CMK (cell line): ENCODE results near the gene CD3G.
"Not testable (repeated sequence)": the region's sequence is repeated elsewhere in the genome, so short reads cannot be mapped to it uniquely, and the experiment has no call there.

Source experiments
- DNase-seq: peaks from one replicate; pipeline ENCODE4 v3.0.0-alpha.2; 2010; ENCODE audit warnings: low read depth

CD3G gene

DNA sequence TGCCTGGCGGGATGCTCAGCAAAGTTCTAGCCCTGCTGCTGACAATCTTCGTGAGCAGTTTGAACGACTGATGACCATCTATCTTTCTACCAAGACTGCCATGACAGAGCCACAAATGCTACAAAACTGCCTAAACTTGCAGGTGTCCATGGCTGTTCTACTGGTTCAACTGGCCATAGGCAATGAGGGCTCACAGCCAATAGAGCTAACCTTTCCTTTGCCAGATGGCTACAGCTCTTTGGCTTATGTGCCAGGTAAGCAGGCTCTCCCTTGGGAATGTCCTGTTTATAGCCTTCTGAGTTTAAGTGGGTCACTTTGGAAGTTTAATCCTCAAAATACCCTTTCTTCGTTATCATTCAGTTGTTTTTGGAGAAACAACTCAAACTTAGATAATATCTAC, 35.4 kb downstream of the CD3G start:
- no peak for DNase-seq

DNA sequence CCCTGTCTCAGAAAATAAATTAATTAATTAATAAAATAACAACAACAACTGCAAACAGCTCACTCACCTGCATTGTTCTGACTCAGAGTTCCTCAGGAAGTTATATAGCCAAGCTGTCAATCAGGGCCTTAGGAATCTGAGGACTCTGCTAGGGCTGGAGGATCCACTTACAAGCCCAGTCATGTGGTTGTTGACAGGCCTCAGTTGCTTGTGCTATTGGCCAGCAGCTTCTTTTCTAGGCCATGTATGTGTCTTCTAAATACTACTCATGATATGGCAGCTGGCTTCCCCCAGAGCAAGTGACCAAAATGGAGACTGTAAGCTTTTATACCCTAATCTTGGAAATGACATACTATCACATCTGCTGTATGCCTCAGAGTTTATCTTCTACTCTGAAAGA, 36.4 kb downstream of the CD3G start:
- no peak for DNase-seq

DNA sequence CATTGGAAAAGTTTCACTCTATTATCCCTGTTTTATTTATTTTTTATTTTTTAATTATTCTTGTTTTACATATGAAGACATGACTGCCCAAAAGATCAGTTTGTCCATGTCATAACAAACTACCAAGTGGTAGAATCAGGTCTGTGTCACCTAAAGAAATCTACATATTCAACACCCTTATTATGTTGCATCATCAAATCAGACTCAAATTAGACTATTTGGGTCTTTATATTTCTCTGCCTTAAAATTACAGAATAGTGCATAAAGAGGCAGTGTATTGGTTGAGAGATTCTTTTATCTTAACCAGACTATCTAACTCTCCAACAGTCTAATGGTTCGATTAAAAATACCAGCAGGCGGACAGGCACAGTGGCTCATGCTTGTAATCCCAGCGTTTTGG, 38.8 kb downstream of the CD3G start:
- no peak for DNase-seq

DNA sequence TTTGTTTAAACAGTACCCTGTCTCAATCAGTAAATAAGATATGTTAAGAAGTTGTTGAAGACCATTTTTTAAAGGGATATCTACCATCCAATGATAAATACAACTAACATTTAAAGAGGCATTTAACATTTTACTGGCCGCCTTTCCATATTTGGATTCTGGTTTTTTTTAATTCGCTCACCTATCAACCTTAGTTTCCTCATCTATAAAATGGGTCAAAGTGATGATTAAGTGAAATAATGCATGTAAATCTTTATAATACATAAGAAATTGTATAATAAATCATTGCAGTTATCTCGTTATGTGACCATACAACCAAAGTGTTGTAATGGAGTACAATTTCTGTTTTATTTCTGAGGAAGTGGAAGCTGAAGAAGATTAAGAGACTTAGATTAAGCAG, 39.5 kb downstream of the CD3G start:
- no peak for DNase-seq

DNA sequence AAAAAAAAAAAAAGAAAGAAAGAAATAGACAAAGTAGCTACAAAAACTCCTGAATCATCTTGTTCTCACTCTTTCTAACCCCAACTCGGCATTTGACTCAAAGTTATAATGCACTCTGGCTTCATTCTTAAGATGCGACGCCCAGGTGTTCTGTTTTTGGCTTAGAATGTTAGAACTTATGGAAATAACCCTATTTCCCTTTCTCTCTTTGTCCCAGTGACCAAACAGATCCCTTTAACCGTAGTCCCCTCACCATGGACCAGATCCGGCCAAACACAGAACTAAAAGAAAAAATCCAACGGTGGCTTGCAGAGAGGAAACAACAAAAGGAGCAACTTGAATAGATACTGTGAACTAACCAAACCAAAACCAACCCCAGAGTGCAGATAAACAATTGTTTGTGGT, 52.0 kb downstream of the CD3G start:
- no peak for DNase-seq

DNA sequence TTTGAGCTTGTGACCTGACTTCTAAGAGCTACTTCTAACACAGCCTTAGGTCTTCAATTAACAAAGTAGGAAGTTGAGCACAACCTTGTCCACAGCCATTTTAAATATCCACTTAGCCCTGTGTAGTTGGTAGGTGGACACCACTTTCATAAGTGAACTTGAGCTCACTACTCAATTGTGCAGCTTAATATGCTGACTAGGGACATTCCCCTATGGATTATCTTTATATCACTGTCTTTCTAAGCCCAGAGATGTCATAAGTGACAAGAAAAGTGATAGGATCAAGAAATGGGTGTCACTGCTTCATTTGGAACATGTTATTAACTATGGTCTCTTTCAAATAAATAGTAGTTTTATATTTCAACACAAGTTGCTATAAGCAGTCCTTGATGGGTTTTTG, 53.3 kb downstream of the CD3G start:
- DNase-seq, result no peak

DNA sequence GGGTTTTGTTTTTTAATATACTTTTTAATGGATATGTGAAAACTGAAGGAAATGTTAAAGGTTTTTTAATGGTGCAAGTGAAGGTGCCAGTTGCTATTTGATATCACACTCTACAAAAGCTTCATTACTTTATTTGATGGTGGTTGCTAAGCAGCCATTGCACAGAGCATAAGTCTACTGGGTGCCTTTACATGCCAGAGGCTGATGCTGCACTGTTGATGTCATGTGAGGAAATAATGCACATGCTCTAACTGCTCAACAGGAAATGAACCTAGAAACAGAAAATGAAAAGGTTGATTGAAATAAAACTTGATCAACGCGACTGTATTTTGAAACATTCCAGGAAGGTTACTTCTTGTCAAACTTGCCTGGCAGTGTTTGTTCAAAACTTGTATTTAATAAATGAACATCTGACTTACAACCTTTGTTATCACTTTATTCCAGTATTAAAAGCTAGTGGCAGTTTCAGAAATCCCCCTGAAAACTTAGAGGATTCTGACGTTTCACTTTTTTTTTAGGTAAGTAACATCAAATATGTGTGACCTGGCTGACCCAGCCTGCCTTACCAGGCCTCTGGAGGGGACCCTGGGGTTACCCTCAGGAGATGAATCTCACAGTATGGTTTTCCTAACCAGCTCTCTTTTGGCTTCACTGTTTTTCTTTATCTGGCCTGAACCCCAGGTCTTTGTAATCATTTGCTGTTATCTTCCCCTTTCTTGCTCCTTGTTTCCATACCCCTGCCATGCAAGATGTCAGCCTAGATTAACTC, 54.8 kb downstream of the CD3G start:
- no peak for DNase-seq

DNA sequence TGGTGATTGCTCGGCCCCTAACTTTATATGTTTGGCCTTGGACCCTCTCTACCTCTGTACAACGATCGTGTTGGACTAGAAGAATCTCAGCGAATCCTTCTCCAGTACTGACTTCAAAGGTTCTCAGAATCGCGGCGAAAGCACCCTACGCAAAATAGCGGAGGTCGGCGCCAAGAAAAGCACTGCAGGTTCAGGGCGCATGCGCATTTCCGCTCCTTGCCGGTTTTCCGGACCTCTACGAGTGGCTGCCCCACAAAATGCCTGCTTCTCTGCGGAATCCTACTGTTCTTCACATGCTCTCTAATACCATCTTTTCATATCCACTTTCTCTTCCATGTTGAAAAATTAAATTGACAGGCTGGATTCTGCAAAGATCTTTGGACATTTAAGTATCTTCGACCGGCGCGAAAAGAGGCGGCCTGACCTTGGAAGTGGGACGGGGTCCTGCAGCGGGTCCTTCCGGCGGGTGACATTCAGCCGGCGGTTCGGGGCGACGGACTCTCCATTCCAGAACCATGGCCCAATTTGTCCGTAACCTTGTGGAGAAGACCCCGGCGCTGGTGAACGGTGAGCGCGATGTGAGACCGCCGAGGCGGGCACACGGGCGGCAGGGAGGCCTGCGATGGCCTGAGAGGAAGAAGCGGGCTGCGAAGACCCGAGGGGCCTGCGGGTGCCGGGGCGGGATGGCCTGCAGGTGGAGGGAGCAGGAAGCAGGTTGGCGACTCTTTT, 57.2 kb downstream of the CD3G start, which contains the start of gene ATP5MG:
ATP5MG (plus strand) TSS at position 456 of the 729 bp plus-strand sequence; CDS start at position 516, 60 bp downstream.
- DNase-seq, result peak; percentile 83

DNA sequence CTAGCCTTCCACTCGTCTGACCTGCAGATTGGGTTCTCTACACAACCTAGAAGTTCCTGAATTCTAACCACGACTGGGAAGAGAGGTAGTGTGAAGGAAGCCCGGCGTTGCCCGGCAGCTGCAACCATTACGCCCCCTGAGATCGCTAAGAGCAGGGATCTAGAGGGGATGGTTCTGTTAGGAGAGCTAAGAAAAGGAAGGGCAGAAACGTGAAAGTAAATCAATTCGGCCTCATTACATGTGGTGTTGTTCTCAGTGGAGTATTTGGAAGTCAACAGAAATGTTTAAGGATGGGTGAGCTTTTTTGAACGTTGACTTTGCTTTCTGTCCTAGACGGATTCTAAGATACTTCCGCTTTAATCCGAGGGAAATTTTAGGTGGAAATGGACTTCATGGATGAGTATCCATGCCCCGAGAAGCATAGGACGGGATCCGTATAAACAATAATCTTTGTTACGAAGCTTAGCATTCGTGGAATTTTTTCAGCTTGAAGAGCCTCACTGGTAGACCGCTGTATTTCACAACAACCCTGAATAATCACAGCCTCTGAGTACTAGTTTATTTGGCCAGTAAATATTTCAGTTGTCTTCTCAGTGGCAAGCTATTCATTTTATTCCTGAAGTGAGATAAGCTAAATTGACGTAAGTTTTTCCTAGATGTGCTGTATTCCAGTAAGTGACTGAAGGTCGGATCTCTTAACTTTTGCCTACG, 57.9 kb downstream of the CD3G start:
- DNase-seq, result no peak

DNA sequence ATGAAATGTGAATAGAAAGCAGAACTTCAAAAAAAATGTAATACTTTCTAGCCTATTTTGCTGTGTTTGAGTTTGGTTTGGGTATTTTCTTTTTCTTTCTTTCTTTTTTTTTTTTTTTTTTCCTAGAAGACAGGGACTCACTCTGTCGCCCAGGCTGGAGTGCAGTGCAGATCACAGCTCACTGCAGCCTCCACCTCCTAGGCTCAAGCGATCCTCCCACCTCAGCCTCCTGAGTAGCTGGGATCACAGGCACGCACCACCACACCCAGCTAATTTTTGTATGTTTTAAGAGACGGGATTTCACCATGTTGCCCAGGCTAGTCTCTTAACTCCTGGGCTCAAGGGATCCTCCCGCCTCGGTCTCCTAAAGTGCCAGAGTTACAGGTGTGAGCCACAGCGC, 58.5 kb downstream of the CD3G start:
- not testable (repeated sequence) for DNase-seq
